HG03432 (cell line): ENCODE data around the gene EIF3F.
"Not testable (repeated sequence)": the region's sequence is repeated elsewhere in the genome, so short reads cannot be mapped to it uniquely, and the experiment has no call there.

Experiments used
- ATAC-seq: cut with Tn5 transposase; IDR thresholded peaks from one replicate; pipeline ENCODE4 v1.9.1; 2021; ENCODE audit warnings: mild to moderate bottlenecking, moderate library complexity; ENCODE audit not compliant: unreplicated experiment

The EIF3F gene

GRCh38 chr11:7987560-7987883 is 385 bp downstream of the EIF3F start:
- not testable (repeated sequence) for ATAC-seq

GRCh38 chr11:7994581-7995278 is 7.6 kb downstream of the EIF3F start:
- no peak for ATAC-seq

- no peak for ATAC-seq
Measured at GRCh38 chr11:7999795-8000194, 12.7 kb downstream of the EIF3F start.

- ATAC-seq = no peak
Measured at GRCh38 chr11:8000390-8000789, 13.3 kb downstream of the EIF3F start.

GRCh38 chr11:8002676-8003075 is 15.5 kb downstream of the EIF3F start:
- no peak for ATAC-seq

GRCh38 chr11:8003187-8003586 is 16.1 kb downstream of the EIF3F start:
- no peak for ATAC-seq

DNA sequence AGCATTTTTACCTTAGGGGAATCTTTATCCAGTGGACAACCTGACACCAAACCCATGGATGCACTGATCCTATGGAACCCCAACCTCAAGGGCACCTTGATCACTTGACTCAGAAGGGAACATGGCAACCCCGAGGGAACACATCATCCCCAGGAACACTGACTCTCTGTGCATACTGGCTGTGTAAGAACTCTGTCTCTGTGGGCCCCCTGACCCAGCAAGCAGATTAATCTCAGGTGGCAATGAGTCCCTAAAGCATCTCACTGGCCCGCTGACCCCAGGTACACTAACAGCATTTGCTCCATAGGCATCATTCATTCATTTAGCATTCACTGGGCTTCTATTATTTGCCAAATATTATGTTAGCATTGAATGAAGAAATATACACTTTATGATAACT is 16.9 kb downstream of the EIF3F start:
- ATAC-seq = no peak

DNA sequence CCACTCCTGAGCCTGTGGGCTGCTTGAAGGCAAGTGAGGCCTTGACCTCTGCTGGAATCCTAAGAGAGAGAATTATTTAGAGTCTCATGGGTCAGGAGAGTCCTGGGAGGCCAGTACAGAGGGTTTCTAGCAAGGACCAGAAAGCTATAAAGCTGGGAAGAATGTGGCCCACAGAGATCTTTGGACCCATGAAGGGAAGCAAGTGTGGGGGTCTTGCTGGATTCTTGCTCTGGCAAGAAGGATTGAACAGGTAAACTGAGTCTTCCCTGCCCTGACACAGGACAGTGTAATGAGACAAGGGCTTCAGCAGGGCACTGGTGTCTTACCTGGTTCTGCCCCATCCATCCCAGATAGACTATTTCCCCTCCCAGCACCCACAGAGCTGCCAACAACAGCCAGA is 18.4 kb downstream of the EIF3F start:
- ATAC-seq = no peak

GRCh38 chr11:8006349-8006977 is 19.3 kb downstream of the EIF3F start:
- ATAC-seq = peak; percentile 79

GRCh38 chr11:8008212-8008611 is 21.1 kb downstream of the EIF3F start:
- ATAC-seq = no peak

- no peak for ATAC-seq
Measured at GRCh38 chr11:8009856-8010255, 22.7 kb downstream of the EIF3F start.

GRCh38 chr11:8011371-8011770 is 24.2 kb downstream of the EIF3F start:
- ATAC-seq = no peak

DNA sequence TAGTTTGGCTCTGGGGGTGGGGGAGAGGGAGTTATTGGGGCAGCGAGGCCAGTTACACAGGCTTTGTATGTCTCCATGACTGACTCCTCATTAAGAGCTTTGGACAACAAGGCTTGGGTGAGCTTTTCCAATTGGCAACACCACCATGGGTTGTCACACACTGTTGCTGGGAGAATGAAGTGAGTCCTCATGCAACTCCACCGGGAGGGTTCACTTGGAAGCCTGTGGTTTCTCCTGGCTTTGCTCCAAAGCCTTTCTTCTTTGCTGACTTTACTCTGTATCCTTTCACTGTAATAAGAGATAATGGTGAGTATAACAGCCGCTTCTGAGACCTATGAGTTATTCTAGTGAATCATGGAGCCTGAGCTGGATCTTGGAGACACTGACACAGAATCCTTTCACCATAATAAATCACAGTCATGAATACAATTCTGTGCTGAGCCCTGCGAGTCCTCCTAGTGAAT is 24.9 kb downstream of the EIF3F start:
- ATAC-seq = no peak

DNA sequence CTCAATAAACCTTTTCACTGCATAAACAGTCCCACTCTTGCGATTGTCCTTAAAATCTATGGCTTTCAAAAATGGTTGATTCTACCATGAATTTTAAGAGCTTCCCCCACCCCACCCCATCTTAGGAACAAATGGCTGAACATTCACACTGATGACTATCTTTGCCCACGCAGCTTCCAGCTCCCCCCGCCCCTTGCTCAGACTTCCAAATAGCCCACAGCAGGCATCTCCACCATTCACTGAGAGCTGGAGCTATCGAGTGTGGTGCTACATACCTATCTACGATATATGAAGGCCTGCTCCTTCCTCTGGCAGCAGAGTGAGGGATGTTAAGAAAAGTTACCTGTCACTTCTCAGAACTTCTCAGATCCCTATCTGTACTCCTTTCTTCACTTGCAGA is 26.7 kb downstream of the EIF3F start:
- ATAC-seq = no peak

GRCh38 chr11:8015753-8016239 is 28.7 kb downstream of the EIF3F start:
- no peak for ATAC-seq

GRCh38 chr11:8016440-8016839 is 29.3 kb downstream of the EIF3F start:
- no peak for ATAC-seq

GRCh38 chr11:8017071-8017470 is 29.9 kb downstream of the EIF3F start:
- ATAC-seq = no peak

DNA sequence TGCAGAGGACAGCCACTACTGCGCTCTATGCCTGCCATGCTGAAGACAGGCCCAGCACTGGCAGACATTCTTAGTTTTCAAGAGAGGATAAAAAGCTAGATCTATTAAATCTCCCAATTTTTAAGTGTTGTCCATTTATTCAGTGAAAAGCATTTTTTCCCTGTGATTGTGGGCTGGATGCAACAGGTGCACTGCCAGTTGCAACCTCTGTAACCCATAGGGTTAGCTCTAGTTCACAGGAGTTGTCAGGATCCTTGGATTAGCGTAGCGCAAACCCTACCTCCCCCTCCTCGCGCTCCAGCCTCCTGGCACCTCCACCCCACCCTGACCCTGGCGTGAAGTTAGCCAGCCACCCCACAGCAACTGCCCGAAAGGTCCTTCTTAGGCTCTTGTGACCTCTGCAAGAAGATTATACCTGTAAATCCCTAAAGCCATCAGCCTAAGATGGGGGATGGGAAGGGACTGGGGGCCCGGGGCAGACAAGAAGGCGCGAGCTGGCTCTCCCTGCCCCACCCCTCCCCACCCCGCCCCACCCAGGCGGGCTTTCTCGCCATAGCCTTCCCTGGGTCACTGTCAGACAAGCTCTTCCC is 30.9 kb downstream of the EIF3F start:
- no peak for ATAC-seq

GRCh38 chr11:8018484-8019313 is 31.6 kb downstream of the EIF3F start:
- no peak for ATAC-seq

DNA sequence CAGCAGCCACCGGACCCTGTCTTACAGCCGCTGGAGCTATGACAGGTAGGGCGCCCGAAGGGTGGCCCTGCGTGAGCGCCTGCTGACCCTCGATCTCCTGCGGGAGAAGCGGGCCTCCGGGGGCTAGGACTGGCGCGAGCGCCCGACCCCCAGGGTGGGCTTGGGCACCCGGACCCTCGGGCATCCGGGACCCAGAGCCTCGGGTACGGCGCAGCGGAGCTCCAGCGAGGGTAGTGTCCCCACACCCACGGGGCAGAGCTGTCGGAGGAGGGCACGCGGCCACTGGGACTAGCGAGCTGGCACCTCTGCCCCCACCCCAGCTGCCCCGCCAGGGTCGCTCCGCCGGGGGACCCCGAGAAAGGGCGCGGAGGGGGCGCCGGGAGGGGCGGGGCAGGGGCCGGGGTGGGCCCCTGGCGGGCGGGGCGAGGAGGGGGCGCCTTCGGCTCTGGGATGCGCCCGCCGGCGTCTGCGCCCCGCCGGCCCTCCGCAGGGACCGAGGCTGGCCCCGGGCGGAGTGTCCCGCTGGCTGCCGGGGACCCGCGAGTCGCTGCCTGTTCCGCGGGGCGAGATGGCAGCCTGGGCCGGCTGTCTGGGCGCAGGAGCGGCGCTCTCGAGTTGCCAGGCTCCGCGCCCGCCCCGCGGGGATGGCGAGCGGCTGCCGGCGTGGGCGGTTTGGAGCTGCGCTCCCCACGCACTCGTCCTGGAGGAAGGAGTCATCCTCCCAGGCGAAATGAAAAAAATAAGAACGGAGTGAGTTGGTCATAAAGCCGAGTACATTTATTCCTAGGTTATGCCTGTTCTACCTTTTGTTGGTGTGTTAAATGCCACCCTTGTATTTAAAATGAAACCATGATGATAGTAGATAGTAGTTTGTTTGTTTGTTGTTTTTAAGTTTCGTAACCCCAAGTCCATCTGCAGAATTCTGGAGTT is 32.4 kb downstream of the EIF3F start:
- ATAC-seq = no peak
